ENCODE measurements around the gene TRIM66. TPM values are rescaled to one million over a fixed set of nuclear protein-coding genes. Genes with fewer than 3 reads are reported as not detected.

The TRIM66 gene
- total RNA-seq, 3 donors from 2014 or later = 4.0 to 8.3 (median 6.7) TPM

DNA sequence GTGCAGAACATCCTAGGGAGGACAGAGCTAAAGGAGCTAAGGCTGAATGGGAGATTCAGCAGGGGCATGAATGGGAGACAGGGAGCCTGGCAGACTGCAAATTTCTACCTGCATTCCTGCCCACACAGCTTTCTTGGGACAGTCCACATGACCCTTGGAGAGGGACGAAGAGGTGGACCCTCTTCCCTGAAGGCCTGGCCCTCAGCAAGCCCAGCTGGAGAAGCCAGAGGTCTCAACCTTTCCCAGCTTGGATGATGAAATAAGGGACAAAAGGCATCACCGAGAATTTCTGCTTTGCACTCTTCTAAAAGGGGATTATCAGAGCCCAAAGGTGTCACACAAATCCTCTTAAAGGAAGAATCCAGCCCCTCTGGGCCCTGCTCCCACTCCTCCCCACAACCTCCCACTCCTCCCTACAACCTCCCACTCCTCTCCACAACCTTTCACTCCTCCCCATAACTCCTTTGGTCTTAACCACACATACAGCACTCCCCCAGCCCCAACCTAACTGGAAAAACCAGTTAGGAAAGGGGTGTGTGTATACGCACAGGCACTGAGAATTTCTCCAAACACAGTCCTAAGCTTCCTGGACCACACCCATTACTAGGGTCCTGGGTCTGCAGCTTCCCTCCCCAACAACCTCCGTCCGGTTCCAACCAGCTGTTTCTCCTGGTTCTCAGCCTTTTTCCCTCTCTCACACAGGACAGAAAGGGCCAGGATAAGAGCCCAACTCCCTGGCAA lies 38.6 kb upstream of the TRIM66 start:
- Mint-ChIP-seq H3K27me3 (ENCODE audit: low read depth) (peaks cover 4% of the 10 kb centered on the region), H3K4me1 (ENCODE audit: low read depth) (peaks cover 4% of the 10 kb centered on the region), H3K4me3 (no peak overlapping the region), H3K9me3 (no peaks in the 10 kb centered on the region), H3K36me3 (ENCODE audit: insufficient read depth) (no peaks in the 10 kb centered on the region)
- DNase-seq = no peak
- no peak for ATAC-seq

GRCh38 chr11:8720352-8720751 lies 37.9 kb upstream of the TRIM66 start:
- Mint-ChIP-seq H3K36me3 (ENCODE audit: insufficient read depth) (no peaks in the 10 kb centered on the region), H3K9me3 (no peaks in the 10 kb centered on the region), H3K4me3 (no peak overlapping the region), H3K4me1 (ENCODE audit: low read depth) (peaks cover 4% of the 10 kb centered on the region), H3K27me3 (ENCODE audit: low read depth) (peaks cover 4% of the 10 kb centered on the region)
- no peak for DNase-seq
- ATAC-seq = no peak

- DNase-seq = no peak
- Mint-ChIP-seq H3K4me3 (no peak overlapping the region), H3K9me3 (no peaks in the 10 kb centered on the region), H3K4me1 (ENCODE audit: low read depth) (peaks cover 4% of the 10 kb centered on the region), H3K27me3 (ENCODE audit: low read depth) (peaks cover 4% of the 10 kb centered on the region), H3K36me3 (ENCODE audit: insufficient read depth) (no peaks in the 10 kb centered on the region)
- ATAC-seq = no peak
Measured at GRCh38 chr11:8719721-8720120, 37.3 kb upstream of the TRIM66 start.

DNA sequence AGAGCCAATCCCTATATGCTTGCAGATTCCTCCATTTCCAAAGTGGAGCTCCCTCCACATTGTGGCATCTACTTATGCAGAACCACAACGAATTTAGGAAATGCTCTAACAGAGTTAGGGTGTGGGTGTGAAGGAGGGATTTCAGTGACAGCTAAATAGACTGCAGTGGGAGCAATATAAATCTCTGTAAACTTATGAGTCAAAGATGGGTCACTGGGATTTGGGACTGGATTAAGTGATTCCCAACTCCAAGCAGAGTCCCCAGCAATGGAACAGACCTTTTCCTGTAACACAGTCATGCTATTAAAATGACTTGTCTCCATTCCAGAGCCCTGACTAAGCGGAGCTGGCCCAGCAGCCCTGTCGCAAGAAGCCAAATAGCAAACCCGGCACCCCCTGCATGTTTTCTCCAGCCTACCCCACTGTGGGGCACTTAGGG lies 36.8 kb upstream of the TRIM66 start:
- Mint-ChIP-seq H3K27me3 (ENCODE audit: low read depth) (peaks cover 4% of the 10 kb centered on the region), H3K36me3 (ENCODE audit: insufficient read depth) (no peaks in the 10 kb centered on the region), H3K4me3 (no peak overlapping the region), H3K9me3 (no peaks in the 10 kb centered on the region), H3K4me1 (ENCODE audit: low read depth) (peaks cover 4% of the 10 kb centered on the region)
- no peak for ATAC-seq
- DNase-seq = no peak

DNA sequence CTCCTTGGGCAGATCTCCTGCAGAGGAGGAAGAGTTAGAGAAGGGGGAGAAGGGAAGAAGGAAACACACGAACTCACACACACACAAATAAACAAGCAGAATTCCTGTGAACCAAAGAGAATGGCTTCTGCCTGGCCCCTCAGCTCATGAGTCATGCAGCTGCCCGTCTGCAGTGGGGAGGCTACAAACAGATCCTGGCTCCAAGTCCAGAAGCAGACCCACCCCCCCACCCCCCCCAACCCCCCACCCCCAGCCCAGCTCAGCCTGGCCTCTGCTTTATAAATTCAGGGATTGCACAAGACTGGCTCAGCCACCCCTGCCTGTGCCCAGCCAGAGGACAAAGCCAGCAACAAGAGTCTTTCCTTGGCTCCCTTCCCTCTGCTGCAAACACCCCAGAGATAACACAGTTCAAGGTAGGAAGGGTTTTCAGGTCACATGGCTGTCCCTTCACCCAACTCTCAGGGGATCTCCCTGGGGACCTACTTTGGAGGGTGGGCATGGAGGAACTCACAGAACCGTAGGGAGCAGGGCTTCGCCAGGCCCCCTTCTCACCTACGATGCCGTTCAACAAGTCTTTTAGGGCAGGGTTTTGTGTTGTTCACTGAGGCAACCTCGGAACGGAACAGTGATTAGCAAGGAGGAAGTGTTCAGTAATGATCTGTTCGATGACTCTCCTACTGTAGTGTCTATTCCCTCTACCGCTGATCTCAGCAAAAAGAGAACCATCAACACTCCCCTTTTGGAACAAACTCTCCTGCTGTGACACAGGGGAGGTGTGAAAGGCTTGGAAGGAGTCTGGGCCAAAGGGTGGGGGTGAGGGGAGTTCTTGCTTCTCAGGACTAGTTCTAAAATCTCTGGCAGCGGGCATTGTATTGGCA lies 35.6 kb upstream of the TRIM66 start:
- no peak for ATAC-seq

GRCh38 chr11:8717544-8717875 lies 35.0 kb upstream of the TRIM66 start:
- Mint-ChIP-seq H3K9me3 (no peaks in the 10 kb centered on the region), H3K4me1 (ENCODE audit: low read depth) (peaks cover 4% of the 10 kb centered on the region), H3K36me3 (ENCODE audit: insufficient read depth) (no peaks in the 10 kb centered on the region), H3K4me3 (no peak overlapping the region), H3K27me3 (ENCODE audit: low read depth) (peaks cover 4% of the 10 kb centered on the region)
- DNase-seq (no peak), ATAC-seq (no peak)

More for the DNA sequence above, 35.6 kb upstream of the TRIM66 start:
- DNase-seq = no peak
- Mint-ChIP-seq H3K4me1 (ENCODE audit: low read depth) (peaks cover 4% of the 10 kb centered on the region), H3K36me3 (ENCODE audit: insufficient read depth) (no peaks in the 10 kb centered on the region), H3K27me3 (ENCODE audit: low read depth) (peaks cover 4% of the 10 kb centered on the region), H3K9me3 (no peaks in the 10 kb centered on the region), H3K4me3 (no peak overlapping the region)

GRCh38 chr11:8715501-8715900 lies 33.0 kb upstream of the TRIM66 start:
- no peaks in the 10 kb centered on the region for H3K9me3 Mint-ChIP-seq
- no peak overlapping the region for H3K4me3 Mint-ChIP-seq
- no peak for DNase-seq
- H3K36me3 Mint-ChIP-seq (ENCODE audit: insufficient read depth) = no peaks in the 10 kb centered on the region
- H3K4me1 Mint-ChIP-seq (ENCODE audit: low read depth) = peaks cover 4% of the 10 kb centered on the region
- ATAC-seq = no peak
- no peaks in the 10 kb centered on the region for H3K27me3 Mint-ChIP-seq (ENCODE audit: low read depth)

GRCh38 chr11:8714622-8715225 lies 32.3 kb upstream of the TRIM66 start:
- Mint-ChIP-seq H3K4me3 (no peak overlapping the region), H3K27me3 (ENCODE audit: low read depth) (peaks cover 2% of the 10 kb centered on the region), H3K9me3 (no peaks in the 10 kb centered on the region), H3K36me3 (ENCODE audit: insufficient read depth) (no peaks in the 10 kb centered on the region), H3K4me1 (ENCODE audit: low read depth) (peaks cover 4% of the 10 kb centered on the region)
- no peak for ATAC-seq
- DNase-seq = no peak

- no peak for ATAC-seq
- DNase-seq = no peak
- H3K4me3 Mint-ChIP-seq = no peak overlapping the region
- peaks cover 4% of the 10 kb centered on the region for H3K4me1 Mint-ChIP-seq (ENCODE audit: low read depth)
- peaks cover 2% of the 10 kb centered on the region for H3K27me3 Mint-ChIP-seq (ENCODE audit: low read depth)
- no peaks in the 10 kb centered on the region for H3K9me3 Mint-ChIP-seq
- no peaks in the 10 kb centered on the region for H3K36me3 Mint-ChIP-seq (ENCODE audit: insufficient read depth)
Measured at GRCh38 chr11:8713760-8714454, 31.4 kb upstream of the TRIM66 start.

DNA sequence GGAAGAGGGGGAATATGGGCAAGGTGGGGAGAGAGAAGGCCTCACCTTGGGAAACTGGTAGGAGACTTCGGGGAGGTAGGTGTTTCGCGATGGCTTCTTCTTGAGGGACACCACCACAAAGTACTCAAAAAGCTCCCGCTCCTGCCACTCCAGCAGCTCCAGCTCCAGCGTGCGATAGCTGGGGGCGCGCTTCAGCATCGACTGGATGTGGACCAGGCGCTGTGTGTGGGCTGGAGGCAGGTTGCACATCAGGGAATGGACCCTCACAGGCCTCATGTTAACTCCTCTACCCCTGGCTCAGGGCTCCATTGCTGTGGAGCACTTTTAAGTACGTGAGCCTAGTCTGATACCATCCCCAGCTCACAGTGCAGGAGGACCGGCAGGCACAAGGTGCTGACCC lies 30.0 kb upstream of the TRIM66 start:
- Mint-ChIP-seq H3K4me1 (ENCODE audit: low read depth) (peaks cover 2% of the 10 kb centered on the region), H3K4me3 (no peak overlapping the region), H3K36me3 (ENCODE audit: insufficient read depth) (no peaks in the 10 kb centered on the region), H3K9me3 (no peaks in the 10 kb centered on the region), H3K27me3 (ENCODE audit: low read depth) (peaks cover 2% of the 10 kb centered on the region)
- no peak for DNase-seq
- ATAC-seq = no peak

DNA sequence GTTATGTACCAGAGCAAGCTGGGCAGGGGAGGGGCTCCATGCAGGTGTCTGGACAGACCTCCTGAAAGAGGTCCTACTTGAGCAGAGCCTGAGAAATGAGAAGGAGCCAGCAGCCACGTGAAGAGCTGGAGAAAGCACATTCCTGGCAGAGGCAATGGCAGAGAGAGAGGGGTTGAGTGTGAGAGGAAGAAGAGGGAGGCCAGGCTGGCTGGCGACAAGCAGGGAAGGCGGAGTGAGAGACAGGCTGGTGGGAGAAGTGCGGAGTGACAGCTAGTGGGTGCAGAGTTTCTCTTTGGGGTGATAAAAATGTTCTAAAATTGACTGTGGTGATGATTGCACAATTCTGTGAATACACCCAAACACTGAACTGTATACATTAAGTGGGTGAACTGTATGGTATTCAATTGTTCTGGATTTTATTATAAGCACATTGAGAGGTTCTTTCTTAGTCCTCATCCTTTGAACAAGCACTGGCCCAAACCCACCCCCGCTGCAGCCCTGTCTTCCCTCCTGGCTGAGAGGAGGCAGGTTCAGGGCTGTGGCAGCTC lies 29.5 kb upstream of the TRIM66 start:
- DNase-seq (no peak), ATAC-seq (no peak)
- Mint-ChIP-seq H3K4me1 (ENCODE audit: low read depth) (no peaks in the 10 kb centered on the region), H3K9me3 (no peaks in the 10 kb centered on the region), H3K36me3 (ENCODE audit: insufficient read depth) (no peaks in the 10 kb centered on the region), H3K27me3 (ENCODE audit: low read depth) (peaks cover 2% of the 10 kb centered on the region), H3K4me3 (no peak overlapping the region)

GRCh38 chr11:8709777-8710176 lies 27.3 kb upstream of the TRIM66 start:
- Mint-ChIP-seq H3K36me3 (ENCODE audit: insufficient read depth) (no peaks in the 10 kb centered on the region), H3K9me3 (no peaks in the 10 kb centered on the region), H3K27me3 (ENCODE audit: low read depth) (peaks cover 2% of the 10 kb centered on the region), H3K4me1 (ENCODE audit: low read depth) (no peaks in the 10 kb centered on the region), H3K4me3 (no peak overlapping the region)
- no peak for DNase-seq
- no peak for ATAC-seq

DNA sequence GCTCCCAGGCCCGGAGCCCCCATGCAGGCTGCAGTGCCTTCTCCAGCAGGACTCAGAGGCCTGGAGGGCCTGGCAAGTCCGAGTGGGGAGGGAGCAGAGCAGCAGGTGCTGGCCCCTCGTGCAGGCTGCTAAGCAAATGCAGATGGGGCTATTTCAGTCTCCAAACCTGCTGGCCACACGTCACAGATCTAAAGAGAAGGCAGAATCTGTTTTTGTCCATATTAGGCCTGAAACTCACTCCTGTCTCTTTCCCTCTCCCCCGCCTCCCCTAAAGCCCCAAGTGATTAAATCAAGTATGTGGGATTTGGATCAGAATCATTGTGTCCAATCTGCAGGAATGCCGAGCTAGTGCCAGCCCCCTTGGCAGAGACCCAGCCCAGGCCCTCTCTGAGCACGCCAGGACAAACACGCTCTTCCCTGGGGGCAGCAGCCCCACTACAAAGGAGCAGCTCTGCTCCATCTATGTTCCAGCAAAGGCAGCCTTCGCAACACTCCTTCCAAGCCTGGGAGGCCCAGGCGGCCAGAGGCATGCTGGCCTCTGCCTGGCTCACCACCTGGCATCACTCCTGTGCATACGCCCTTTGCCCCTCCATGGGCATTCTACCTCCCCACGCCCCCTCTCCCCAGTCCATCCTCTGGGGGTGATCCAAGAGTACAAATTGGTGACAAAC lies 26.7 kb upstream of the TRIM66 start:
- no peaks in the 10 kb centered on the region for H3K4me1 Mint-ChIP-seq (ENCODE audit: low read depth)
- no peaks in the 10 kb centered on the region for H3K9me3 Mint-ChIP-seq
- no peak overlapping the region for H3K4me3 Mint-ChIP-seq
- no peak for ATAC-seq
- H3K27me3 Mint-ChIP-seq (ENCODE audit: low read depth) = peaks cover 2% of the 10 kb centered on the region
- no peak for DNase-seq
- no peaks in the 10 kb centered on the region for H3K36me3 Mint-ChIP-seq (ENCODE audit: insufficient read depth)

All from activated T-cell treated with anti-CD3 and anti-CD28 coated beads, Interleukin-2, amount 50 U/mL, for 4 hours (primary cell).